GM19099 (cell line): ENCODE results near the gene PDE9A.

Experiments used
- POLR2A ChIP-seq: IDR thresholded peaks from 3 replicates; pipeline ENCODE4 v1.6.1; 2011; ENCODE audit warnings: low read depth; ENCODE audit not compliant: insufficient read length; ENCODE audit errors: extremely low read depth

Gene PDE9A

GRCh38 chr21:42653231-42654061 is at the start of gene PDE9A:
PDE9A (plus strand) TSS chr21:42653621; CDS start chr21:42653815, 194 bp downstream.
- TF ChIP-seq POLR2A: no peak

DNA sequence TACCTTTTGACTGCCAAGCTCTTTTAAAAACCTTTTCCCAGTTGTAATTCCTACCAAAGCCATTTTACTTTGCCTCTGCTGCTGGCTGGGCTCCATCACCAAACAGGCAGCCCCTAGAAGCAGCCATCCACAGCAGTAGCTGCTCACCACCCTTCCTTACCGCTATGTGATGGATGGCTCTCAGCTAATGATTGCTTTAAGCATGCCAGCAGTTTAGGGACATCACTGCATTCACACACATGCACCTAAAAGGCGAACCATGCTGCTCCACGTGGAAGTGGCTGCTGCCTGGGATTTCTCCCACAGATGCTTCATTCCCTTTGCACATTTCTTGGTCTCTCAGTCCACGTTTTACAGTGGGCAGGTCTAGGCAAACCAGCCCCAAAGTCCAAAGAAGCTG is 46.3 kb upstream of the PDE9A start:
- TF ChIP-seq POLR2A: no peak

- no peak for TF ChIP-seq POLR2A
Observed at GRCh38 chr21:42607525-42608102, 45.8 kb upstream of the PDE9A start.

- TF ChIP-seq POLR2A: no peak
Observed at GRCh38 chr21:42608446-42608845, 45.0 kb upstream of the PDE9A start.

DNA sequence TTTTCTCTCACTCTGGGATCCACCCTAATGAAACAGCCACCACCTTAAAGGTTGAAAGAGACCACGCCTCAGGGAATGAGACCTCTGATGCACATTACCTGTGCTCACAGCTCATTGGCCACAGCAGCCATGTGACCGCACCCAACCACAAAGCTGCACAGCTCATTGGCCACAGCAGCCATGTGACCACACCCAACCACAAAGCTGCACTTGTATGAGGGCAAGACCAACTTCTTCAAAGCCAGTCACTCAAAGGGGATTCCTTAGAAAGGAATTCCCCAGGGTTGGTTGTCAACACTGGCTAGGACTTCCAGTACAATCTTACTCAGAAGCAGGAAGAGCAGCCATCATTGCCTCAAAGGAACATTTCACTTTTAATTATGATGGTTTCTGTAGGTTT is 43.6 kb upstream of the PDE9A start:
- no peak for TF ChIP-seq POLR2A

GRCh38 chr21:42611852-42612251 is 41.6 kb upstream of the PDE9A start:
- no peak for TF ChIP-seq POLR2A

GRCh38 chr21:42612390-42612789 is 41.0 kb upstream of the PDE9A start:
- no peak for TF ChIP-seq POLR2A

- no peak for TF ChIP-seq POLR2A
Observed at GRCh38 chr21:42613756-42614155, 39.7 kb upstream of the PDE9A start.

- TF ChIP-seq POLR2A: no peak
Observed at GRCh38 chr21:42614396-42614795, 39.0 kb upstream of the PDE9A start.

DNA sequence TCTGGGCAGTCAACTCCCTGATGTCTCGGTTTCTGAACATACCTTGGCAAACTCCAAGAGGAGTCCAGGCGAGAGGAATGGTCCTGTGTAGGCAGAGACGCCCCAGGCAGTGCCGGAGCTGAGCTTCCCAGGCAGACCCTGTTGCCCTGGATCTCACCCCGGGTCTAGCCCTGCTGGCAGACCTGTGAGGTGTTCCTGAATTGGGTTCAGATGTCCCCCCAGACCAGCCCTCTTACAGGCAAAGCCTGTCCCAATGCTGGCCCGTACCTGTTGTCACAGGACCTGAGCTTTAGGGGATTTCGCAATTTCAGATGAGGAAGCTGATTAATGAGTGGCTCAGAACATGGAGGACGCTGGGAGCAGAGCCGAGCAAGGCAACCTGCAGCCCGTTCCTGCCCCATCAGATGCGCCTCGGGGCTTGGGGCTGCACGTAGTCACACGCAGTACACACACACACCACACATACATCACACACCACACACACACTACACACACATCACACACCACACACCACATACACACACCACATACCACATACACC is 38.5 kb upstream of the PDE9A start:
- TF ChIP-seq POLR2A: no peak

GRCh38 chr21:42615924-42616323 is 37.5 kb upstream of the PDE9A start:
- no peak for TF ChIP-seq POLR2A

DNA sequence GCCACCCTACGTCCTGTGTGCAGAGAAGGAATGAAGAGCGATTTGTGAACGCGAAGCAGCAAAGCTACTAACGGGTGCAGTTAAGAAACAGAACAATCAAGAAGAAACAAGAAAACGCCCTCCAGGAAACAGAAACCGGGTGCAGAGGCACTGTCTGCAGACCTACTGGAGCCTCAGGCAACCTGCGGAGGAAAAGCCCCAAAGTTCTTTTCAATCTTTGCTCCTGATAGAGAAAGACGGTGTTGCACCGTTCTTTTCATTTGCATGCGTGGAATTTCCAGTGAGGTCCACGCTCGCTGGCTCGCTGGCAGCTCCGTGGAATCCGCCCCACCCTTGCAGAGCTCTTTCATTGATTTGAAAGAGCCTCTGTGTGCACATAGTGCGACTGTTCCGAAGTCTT is 37.0 kb upstream of the PDE9A start:
- TF ChIP-seq POLR2A: no peak

DNA sequence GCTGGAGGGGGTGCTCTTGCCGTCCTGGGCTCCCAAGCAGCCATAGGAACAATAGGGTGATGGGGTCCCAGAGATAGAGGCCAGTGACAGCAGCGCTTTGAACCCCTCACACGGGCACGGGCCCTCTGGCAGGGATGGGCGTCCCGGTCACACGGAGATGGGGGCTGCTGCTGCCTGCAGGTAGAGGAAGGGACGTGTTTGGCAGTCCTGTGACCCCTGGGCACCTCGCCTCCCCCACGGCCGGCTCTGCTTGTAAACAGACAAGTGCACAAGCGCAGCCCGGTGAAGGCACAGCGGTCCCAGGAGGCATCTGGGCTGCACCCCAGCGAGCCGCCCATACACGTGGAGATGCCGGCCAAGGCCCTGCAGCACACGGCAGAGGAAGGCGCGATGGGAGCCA is 36.5 kb upstream of the PDE9A start:
- no peak for TF ChIP-seq POLR2A

- no peak for TF ChIP-seq POLR2A
Observed at GRCh38 chr21:42617486-42617885, 35.9 kb upstream of the PDE9A start.

DNA sequence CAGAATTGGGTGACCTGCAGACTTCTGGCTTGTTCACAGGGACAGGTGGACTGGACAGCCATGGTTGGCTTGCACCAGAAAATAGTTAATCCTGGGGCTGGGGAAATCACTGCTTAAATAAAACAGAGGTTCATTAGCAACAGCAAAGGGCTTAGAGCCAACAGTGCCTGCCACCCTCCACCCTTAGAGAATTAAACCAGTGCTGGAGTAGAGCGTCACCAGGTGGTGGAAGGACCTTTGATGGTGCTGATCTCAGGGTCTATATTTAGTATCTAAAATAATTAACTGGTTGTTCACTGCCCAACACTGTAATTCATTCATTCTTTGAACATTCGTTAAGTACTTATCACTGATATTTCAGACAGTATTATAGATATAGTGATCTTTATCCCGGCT is 34.7 kb upstream of the PDE9A start:
- TF ChIP-seq POLR2A: no peak

GRCh38 chr21:42619166-42619565 is 34.3 kb upstream of the PDE9A start:
- no peak for TF ChIP-seq POLR2A
